HG03025 (cell line): ENCODE measurements around the gene PBX2.
"Not testable (repeated sequence)": the region's sequence is repeated elsewhere in the genome, so short reads cannot be mapped to it uniquely, and the experiment has no call there.

ENCODE experiments used
- ATAC-seq: cut with Tn5 transposase; IDR thresholded peaks from one replicate; pipeline ENCODE4 v1.9.1; 2021; ENCODE audit warnings: mild to moderate bottlenecking, moderate library complexity; ENCODE audit not compliant: unreplicated experiment, low FRiP score

Gene PBX2

GRCh38 chr6:32151863-32152768 is 37.9 kb downstream of the PBX2 start, which contains the start of gene PRRT1:
Gene PRRT1 (minus strand): TSS chr6:32151939. CDS start chr6:32151827, 112 bp downstream.
- no peak for ATAC-seq

DNA sequence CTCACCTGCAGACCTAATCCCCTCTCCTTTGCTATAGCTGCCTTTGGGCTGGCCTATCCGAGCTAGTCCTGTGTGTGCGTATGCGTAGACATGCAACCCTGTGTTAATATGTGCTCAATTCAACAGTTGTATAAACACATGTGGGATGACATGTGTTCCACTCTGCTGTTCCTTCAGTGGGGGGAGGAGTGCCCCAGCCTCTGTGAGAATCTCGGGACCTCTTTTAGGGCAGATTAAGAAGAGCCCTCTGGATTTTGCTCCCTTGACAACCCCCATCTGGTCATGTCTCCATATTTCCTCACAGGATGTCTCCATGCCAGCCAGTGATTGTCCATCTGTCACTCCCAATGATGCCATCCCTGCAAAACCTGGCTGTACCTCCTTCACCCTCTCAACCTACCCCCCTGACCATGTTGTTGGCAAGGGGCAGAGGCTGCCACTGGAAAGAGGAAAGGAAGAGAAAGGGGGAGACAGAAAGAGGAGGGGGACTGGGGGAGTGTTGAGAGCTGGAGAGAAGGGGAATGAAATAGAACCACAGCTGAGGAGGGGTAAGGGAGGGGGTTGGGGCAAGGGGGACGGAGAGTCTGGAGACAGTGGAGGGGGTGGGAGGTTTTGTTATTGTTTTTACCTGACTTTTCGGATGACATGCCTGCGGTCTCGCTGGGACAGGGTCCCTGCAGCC is 38.7 kb downstream of the PBX2 start:
- ATAC-seq, result no peak

DNA sequence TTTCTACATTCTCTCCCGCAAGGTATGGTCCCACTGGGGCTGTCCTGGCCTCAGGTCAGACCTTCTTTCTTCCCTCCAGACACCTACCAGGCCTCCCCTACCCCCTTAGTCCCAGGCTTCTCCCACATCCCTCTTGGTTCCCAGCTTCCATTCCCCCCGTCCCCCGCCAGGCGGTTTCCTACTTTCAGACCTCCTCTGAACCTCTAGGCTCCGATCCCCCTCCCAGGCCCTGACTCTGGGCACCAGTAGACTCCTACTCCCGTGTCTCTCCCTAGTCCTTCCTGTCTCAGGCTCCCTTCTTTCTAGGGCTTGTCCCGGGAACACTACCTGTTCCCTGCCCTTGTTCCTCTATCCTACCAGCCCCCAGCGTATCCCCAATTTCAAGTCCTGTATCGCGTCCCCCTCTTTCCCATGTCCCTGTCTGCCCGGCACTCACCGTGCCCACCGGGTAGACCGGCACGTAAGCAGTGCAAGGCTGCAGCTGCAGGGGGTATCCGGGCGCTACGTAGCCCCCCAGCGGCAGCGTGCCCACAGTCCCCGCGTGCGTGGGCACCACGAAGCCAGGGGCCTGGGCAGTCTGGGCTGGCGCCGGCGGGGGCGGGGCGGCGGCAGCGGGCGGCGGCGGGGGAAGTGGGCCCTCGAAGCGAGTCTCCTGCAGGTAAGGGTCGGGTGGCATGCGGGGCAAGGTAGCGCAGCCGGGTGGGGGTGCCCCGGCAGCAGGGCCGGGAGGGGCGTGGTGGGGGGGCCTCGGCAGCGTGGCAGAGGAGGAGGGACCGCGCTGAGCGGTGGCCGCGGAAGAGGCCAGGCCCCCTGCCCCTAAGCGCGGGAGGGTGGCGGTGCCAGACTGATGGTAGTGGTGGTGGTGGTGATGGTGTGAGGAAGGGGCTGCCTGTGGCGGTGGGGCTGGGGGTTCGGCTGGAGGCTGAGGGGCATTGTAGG is 39.8 kb downstream of the PBX2 start:
- ATAC-seq, result no peak

- ATAC-seq, result no peak
Observed at GRCh38 chr6:32149092-32149755, 40.8 kb downstream of the PBX2 start.

GRCh38 chr6:32148289-32149091 is 41.5 kb downstream of the PBX2 start:
- no peak for ATAC-seq

DNA sequence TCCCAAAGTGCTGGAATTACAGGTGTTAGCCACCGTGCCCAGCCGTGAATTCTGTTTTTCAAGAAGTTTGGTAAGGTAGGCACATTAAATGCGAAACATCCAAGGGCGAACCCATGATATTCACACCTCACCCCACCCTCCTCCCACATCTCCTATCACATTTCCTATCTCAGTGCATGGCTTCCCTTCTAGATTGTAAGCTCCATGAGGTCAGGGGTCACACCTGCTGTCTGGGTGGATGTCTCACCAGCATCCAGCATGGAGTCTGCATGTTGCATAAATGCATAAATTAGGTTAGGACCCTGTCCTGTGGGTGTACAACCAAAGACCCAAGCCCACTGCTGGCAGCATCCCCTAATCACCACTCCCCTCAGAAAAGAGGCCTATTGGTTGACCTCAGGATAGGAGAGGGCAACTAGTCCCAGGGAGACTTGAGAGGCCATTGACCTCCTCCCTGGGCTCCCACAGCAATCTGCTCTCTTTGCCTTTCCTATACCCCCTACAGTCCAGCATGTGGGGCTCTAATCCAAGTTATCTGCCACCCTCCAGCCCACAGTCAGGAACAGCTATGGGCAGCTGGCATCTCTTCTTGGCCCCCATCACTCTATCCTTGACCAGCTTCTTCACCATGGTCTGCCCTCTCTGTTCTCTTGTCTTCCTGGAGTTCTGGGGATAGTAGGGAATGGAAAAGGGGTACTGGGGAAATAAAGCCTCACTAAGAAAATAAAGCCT is 42.4 kb downstream of the PBX2 start:
- ATAC-seq, result no peak

- ATAC-seq, result no peak
Observed at GRCh38 chr6:32146687-32147086, 43.3 kb downstream of the PBX2 start.

GRCh38 chr6:32146287-32146686 is 43.7 kb downstream of the PBX2 start:
- no peak for ATAC-seq

GRCh38 chr6:32144238-32144637 is 45.8 kb downstream of the PBX2 start:
- not testable (repeated sequence) for ATAC-seq

DNA sequence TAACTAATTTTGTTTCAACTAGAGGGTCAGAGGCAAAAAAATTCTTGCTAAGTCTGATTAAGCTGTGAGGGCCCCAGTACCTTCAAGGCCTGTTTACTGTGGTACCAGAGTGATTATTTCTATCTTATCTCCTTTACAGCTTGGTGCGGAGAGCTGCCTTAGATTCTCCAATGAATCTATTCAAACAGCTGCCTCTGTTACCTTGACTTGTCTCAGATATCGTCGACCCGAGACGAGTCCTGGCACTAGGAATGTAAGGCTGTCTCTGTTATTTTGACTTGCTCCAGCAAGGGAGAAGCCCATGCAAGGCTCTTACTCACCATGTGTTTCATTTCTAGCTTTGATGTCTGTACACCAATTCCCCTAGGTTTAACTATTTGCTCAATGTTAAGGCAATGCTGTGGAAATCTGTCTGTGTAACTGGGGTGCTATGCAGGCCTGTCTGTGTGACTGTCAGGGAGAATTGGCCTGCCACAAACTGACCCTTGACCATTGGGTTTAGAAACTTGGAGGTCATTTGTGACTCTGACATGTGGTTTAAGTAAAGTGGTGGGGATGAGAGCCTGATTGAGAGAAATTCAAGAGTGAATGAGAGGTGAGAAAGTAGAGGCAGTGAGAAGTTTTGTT is 49.5 kb downstream of the PBX2 start:
- ATAC-seq, result no peak

DNA sequence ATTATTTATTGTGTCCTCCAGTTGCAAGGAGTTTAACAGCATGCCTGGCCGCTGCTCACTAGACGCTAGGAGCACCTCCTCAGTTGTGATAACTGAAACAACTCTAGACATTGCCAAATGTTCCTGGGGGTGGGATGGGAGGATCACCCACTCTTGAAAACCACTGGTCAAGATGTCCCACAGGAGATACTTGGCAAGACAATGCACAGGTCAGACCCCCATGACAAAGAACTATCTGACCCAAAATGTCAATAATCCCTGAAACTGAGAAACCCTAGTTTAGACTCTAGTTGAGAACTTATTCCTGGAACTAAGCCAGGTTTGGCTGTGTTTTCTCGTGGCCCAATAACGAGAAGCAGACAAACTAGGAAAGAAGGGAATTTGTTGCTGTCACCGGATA is 50.4 kb downstream of the PBX2 start:
- no peak for ATAC-seq

DNA sequence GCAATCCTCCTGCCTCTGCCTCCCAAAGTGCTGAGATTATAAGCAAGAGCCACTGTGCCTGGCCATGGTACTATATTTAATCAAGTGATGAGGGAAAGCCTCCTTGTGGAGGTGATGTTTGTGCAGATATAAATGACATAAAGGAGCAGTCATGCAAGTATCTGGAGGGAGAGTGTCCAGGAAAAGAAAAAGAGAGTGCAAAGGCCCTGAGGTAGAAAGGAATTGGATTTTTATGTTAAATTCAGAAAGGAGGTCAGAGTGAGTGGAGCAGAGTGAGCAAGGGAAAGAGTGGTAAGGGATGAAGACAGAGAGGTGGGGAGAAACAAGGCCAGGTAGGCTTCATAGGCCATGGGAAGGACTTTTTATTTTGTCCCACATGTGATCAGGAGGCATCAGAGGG is 52.5 kb downstream of the PBX2 start:
- ATAC-seq, result no peak
